G401.6 (cell line): ENCODE data around the gene CCT3.
"Not testable (repeated sequence)": the region's sequence is repeated elsewhere in the genome, so short reads cannot be mapped to it uniquely, and the experiment has no call there.

Experiments
- FAIRE-seq: peaks from 2 replicates; lab custom pipeline; 2012; peaks lifted over from hg19 to GRCh38; lab: Jason Lieb, UNC

The CCT3 gene

DNA sequence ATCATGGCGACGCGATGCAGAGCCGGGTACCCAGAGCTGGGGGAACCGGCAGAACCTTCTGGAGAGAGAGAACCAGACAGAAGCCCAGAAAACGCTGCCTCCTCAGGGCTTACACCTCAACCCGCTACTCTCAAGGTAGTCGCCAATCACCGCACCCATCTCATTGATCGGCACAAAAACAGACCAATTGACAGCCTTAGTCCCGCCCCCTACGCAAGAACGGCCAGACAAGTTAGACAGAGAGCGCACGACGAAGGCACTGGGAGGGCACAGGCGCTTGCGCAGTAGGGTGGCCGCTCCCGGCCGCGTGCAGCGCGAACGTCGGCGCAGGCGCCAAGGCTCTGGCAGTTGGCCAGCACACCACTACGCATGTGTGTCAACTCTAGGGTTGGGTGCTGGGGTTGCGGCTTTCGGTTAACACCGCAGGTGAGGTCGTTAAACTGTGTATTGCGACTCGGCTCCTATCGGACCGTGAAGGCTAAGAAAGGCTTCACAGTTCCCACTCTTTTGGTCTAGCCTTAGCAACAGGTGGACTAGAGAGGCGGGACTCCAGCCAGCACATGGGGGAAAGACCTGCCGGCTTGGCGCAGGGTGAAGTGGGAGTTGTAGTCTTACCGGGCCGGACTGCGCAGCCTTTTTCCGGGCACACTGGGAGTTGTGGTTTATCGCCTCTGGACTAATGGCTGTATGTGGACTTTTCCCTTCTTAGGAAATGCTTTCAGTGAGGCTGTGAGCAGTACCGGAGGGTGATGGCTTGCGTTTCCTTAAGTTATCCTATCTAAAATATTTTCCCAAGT lies at the start of gene CCT3, which contains the start of gene TSACC:
Gene CCT3, minus strand, starts transcription at position 113 of the 797 bp plus-strand sequence. Its CDS starts 108 bp downstream, at position 5.
Gene TSACC, plus strand, starts transcription at position 347 of the 797 bp plus-strand sequence. CDS start 1,232 bp downstream, outside the sequence.
- FAIRE-seq, result peak; percentile 97

GRCh38 chr1:156387870-156388173 lies 49.7 kb upstream of the CCT3 start:
- no peak for FAIRE-seq

GRCh38 chr1:156386949-156387869 lies 49.1 kb upstream of the CCT3 start:
- FAIRE-seq, result no peak

DNA sequence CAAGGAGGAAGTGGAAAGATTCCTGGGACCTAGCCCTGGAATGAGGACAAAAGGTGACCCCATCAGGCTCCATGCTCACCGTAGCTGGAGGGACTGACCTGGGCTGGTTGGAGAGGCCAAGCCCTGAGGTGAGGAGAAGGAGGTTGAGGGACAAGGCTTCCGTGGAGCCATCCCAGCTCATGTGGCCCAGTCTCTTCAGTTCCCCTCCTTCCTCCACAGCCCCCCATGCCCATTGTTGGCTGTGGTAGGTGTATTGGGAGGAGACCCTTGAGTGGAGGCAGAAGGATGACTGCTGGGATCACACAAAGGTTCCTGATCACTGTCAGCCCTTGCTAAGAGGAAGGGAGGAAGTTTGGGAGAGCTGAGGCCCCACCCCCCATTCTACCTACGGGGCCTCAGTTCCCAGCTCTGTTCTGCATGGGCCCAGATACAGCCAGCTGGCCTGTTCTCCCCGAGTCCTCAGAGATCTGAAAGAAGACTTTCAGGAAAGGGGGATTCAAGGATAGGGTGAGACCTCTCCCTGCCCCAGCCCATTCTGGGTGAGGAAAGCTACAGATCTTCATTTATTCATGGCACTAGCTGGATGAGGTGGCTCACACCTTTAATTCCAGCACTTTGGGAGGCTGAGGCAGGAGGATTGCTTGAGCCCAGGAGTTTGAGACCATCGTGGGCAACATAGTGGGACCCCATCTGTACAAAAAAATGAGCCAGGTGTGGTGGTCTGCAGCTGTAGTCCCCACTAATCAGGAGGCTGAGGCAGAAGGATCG lies 48.2 kb upstream of the CCT3 start:
- FAIRE-seq, result no peak

DNA sequence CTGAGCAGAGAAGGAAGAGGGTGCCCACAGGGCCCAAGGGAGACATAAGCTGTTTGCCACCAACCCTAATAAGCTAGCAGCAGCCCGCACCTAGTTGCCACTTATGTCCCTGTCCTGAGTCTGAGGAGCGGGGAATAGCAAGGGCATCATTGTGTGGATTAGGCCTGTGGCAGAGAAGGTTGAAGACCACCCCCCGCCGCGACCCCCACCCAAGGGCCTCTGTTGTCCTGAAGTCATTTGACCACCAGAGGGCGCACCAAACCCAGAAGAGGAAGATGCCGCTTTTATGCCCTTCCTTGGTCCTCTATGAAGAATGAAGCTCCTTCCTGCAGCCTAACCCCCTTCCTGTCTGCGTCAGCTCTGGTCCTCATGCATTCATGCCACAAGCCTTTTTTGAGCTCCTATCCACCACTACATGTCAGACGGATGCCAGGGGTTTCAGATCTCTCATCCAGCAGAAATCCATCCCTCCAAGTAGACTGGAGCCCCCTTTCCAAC lies 47.5 kb upstream of the CCT3 start:
- no peak for FAIRE-seq

GRCh38 chr1:156384658-156385057 lies 46.6 kb upstream of the CCT3 start:
- FAIRE-seq, result no peak

- FAIRE-seq, result no peak
Observed at GRCh38 chr1:156384007-156384406, 45.9 kb upstream of the CCT3 start.

- no peak for FAIRE-seq
Observed at GRCh38 chr1:156383023-156383422, 44.9 kb upstream of the CCT3 start.

DNA sequence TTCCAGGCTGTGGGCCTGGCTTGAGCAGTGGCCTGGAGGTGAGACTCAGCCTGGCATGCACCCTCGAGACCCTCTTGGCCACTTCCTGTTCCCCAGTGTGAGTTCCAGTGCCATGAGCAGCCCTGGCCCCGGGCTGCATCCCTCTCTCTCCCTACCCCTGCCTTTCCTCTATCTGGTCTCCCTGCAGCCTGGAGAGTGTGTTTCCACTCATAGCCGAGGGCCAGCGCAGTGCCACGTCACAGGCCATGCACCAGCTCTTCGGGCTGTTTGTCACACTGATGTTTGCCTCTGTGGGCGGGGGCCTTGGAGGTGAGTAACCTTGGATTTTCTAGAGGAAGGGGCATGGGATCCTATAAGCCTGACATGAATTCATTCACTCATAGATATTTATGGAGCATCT lies 44.5 kb upstream of the CCT3 start:
- no peak for FAIRE-seq

DNA sequence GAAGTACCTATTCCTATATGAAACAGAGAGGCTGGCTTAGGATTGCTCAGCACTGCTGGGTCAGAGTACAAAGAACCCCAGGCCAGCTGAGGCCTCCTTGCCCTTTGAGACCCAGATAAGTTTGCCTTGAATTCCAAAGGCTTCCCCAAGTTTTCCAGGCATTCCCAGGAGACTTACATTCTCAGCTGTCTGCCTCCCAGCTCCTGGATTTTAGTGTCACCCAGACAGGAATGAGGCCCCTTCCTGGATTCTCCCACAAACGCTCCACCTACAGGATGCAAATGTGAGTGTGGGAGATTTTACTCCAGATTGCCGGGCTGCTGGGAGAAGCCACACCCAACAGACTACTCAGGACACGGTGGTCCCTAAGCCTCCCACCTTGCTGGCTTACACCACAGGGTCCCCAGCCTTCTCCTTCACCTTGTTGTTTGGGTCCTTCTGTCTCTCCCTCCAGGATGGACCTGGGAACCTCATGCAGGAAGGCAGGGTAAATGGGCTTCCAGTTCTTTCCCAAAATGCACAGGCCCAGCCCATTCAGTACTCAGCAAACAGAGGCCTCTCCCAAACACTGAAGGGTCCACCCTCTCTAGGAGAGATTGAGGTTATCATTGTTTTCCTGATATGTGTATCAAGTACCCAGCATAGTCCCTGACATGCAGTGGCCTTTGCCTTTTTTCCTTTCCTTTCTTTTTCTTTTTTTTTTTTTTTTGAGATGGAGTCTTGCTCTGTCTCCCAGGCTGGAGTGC lies 41.5 kb upstream of the CCT3 start:
- no peak for FAIRE-seq

DNA sequence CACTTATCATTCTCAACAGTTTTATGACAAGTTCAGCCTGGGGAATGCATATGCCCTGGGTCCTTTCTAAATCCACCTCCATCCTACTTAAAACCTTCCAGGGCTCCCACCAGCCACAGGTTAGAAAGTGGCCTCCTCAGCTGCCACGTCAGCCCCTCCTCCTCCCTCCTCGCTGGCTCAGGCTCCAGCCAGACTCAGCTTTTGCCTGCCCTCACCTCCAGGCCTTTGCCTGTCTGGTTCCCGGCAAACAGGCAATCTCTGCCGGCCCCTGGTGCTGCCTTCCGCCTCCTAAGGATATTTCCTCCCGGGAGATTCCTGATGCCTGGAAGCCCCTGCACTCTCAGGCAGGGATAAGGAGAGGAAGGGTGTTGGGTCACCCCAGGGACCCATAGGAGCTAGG lies 40.5 kb upstream of the CCT3 start:
- no peak for FAIRE-seq

DNA sequence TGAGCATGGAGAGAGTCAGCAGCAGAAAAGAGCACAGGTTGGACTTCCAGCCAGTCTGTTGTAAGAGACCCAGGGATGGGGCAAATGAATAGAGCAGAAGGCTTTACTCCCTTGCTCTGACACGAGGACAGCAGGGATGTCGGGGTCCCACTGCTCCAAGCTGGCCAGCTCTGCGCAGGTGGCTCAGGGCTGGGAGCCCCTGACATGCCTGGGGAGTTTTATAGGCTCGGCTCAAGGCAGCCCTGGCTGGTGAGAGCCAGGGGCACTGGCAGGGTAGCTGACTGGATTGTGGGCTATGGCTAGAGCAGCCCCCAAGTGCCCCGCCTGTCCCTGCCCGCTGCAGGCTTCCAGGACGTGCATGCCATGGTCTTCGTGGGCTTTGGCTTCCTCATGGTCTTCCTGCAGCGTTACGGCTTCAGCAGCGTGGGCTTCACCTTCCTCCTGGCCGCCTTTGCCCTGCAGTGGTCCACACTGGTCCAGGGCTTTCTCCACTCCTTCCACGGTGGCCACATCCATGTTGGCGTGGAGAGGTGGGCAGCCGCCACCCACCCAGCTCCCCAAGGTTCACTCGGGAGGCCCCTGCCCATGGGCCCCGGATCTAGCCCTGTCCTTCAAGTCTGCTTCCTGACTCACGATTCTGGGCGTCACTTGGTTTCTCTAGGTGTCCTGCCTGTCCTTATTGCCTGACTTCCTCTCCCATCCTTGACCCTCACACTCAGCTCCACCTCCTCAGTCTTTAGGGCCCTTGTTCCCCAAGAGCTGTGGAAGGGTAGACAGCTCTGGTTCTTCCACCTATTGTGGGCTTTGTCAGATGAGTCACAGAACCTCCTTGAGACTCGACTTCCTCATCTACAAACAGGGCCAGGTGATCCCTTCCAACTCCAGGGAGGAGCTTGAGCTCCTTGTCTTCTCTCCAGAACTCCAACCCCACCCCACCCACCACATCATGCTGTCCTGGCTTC lies 39.1 kb upstream of the CCT3 start:
- no peak for FAIRE-seq

DNA sequence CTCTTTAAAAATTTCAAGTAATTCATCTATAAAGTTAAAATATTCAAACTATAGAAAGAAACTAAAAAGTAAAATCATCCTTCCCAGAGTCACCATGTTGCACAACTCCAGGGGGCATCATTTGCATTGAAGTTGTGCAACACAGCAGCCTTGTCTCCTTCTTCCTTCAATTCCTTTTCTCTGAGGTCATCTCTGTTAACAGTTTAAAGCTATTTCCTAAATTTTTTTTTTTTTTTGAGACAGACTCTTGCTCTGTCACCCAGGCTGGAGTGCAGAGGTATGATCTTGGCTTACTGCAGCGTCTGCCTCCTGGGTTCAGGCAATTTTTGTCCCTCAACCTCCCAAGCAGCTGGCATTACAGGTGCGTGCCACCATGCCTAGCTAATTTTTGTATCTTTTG lies 38.1 kb upstream of the CCT3 start:
- FAIRE-seq, result no peak

GRCh38 chr1:156373546-156373945 lies 35.5 kb upstream of the CCT3 start:
- no peak for FAIRE-seq

DNA sequence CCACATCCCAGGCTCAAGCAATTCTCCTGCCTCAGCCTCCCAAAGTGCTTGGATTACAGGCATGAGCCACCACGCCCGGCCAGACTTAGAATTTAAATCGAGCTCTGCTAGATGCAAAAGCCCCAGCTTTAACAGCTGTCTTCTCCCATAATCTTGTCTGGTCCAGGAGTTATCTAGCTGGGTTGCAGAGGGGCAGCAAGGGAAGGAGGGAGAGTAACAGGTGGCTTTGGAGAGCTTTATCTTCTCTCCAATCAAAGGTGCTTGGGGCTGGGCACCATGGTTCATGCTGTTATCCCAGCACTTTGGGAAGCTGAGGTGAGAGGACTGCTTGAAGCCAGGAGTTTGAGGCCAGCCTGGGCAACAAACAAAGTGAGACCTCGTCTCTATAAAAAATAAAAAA lies 34.8 kb upstream of the CCT3 start:
- FAIRE-seq, result no peak

GRCh38 chr1:156372265-156372586 lies 34.1 kb upstream of the CCT3 start:
- no peak for FAIRE-seq

DNA sequence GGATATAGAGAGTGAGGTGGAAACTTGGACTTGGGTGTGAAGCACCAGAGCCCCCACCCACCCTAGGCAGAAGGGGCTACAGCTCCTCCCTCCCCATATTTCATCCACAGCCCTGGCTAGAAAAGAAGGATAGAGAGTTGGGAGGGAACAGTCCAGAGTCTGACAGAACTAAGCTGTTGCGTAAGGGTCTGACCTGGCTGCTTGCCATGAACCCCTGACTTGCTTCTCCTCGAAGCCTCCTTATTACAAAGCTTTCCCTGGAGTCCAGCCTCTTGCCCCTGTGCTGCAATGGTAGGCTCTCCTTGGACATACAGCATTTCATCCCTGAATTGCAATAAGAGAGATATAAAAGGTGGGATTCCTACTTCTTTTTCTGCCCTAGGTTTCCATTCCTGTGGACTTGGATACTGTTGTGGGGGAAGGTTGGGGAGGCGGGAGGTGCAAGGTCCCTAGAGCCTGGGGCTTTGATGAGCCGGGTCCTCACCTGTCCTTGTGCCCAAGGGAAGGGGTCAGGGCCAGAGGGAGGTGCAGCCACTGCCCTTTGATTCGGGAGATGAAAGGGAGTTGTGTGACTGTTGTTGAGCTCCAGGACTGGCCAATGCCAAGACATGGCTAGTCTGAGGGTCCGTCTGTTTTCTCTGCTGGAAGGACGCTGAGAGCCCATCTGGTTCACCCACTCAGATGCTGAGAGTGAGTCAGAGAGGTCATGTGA lies 33.6 kb upstream of the CCT3 start:
- no peak for FAIRE-seq

GRCh38 chr1:156369685-156370286 lies 31.7 kb upstream of the CCT3 start:
- not testable (repeated sequence) for FAIRE-seq

GRCh38 chr1:156368889-156369684 lies 31.0 kb upstream of the CCT3 start, which contains the start of gene RHBG:
Gene RHBG (plus strand): TSS chr1:156369211. CDS start chr1:156369250, 39 bp downstream.
- FAIRE-seq, result no peak
